ENCODE measurements around the gene POLR2A. TPM values are rescaled to one million over a fixed set of nuclear protein-coding genes. Genes with fewer than 3 reads are reported as not detected.

The POLR2A gene
- polyA plus RNA-seq, 3 donors, result 12.1 to 27.9 (median 25.4) TPM

GRCh38 chr17:7439462-7440112 lies 44.6 kb upstream of the POLR2A start, which contains the start of gene FGF11:
Gene FGF11 (plus strand): TSS chr17:7439512. CDS start chr17:7439621, 109 bp downstream.
- Mint-ChIP-seq H3K4me1 (peaks cover 51% of the 10 kb centered on the region), H3K9me3 (peaks cover 0 to 17% (median 8%) of the 10 kb centered on the region in 7 donors), H3K4me3 (peak within 1 kb of the TSS; percentile 69 to 91), H3K27ac (peak within 1 kb of the TSS in 2 of 7 donors; percentile 40 to 59), H3K36me3 (peaks cover 10 to 17% of the 10 kb centered on the region in 2 donors), H3K27me3 (ENCODE audit: low read depth in 3 of 3) (peaks cover 51 to 73% (median 64%) of the 10 kb centered on the region in 3 donors)
- no peak for DNase-seq
- Histone ChIP-seq H2AFZ (ENCODE audit: insufficient read depth, low read depth, low read length, poor library complexity, severe bottlenecking) (peak within 1 kb of the TSS; percentile 75), H3K4me2 (replicated peaks; ENCODE audit: extremely low read depth, low read length, poor library complexity, severe bottlenecking) (peak within 1 kb of the TSS; percentile 99), H3K4me3 (replicated peaks in 1 of 3; ENCODE audit: low read depth in 2 of 3, low read length in 3 of 3) (peak within 1 kb of the TSS in 2 of 3 experiments; percentile 32 to 95), H3K4me1 (ENCODE audit: control insufficient read depth in 1 of 2, insufficient read depth in 2 of 2, low read length in 2 of 2) (peaks cover 52 to 58% of the 10 kb centered on the region in 2 donors), H3K27me3 (ENCODE audit: control insufficient read depth in 2 of 2, insufficient read depth in 2 of 2, low read length in 2 of 2) (peaks cover 29 to 60% of the 10 kb centered on the region in 2 donors), H3K9me3 (replicated peaks in 1 of 2; ENCODE audit: control insufficient read depth in 1 of 2, insufficient read depth in 1 of 2, low read length in 2 of 2) (peaks cover 0 to 18% of the 10 kb centered on the region in 2 donors), H3K79me2 (ENCODE audit: insufficient read depth, low read length) (peaks cover 8% of the 10 kb centered on the region), H4K20me1 (ENCODE audit: insufficient read depth, low read length) (peaks cover 29% of the 10 kb centered on the region), H3K27ac (ENCODE audit: low read depth in 1 of 2, low read length in 2 of 2) (no peak within 1 kb of the TSS), H3K9ac (ENCODE audit: insufficient read depth, low read length, poor library complexity, severe bottlenecking) (no peak within 1 kb of the TSS), H3K36me3 (replicated peaks in 1 of 2; ENCODE audit: control insufficient read depth in 1 of 2, insufficient read depth in 2 of 2, low read length in 2 of 2) (no peaks in the 10 kb centered on the region)
- WGBS (ENCODE audit: insufficient coverage), result 2% methylated on average over 46 of the region's 50 CpGs
- intact Hi-C loops (cut with micrococcal nuclease), result loop anchor here (1.0 to 10.0 kb wide), 5 partner anchors 46 to 245 kb away; partner anchors contain the start of genes SENP3 (in 2 of the 2), MPDU1 (in 1 of the 2), TP53 (in 1 of the 2) and WRAP53 (in 1 of the 2)
- TF ChIP-seq CTCF (IDR thresholded peaks at IDR 0.05), result no peak

- peaks cover 8% of the 10 kb centered on the region for H3K79me2 ChIP-seq (ENCODE audit: insufficient read depth, low read length)
- DNase-seq, result peak; percentile 26 to 51 (median 31)
- 1% methylated on average over 33 of the region's 46 CpGs for WGBS (ENCODE audit: insufficient coverage)
- H3K4me3 ChIP-seq (replicated peaks in 1 of 3; ENCODE audit: low read depth in 2 of 3, low read length in 3 of 3), result peak overlapping the region in 1 of 3 experiments; percentile 52
- H3K36me3 ChIP-seq (replicated peaks in 1 of 2; ENCODE audit: control insufficient read depth in 1 of 2, insufficient read depth in 2 of 2, low read length in 2 of 2), result no peaks in the 10 kb centered on the region
- no peak for TF ChIP-seq CTCF (IDR thresholded peaks at IDR 0.05)
- H3K4me3 Mint-ChIP-seq, result peak overlapping the region; percentile 66 to 84
- H3K27ac Mint-ChIP-seq, result peak overlapping the region in 1 of 7 donors; percentile 40
- H3K9me3 ChIP-seq (replicated peaks in 1 of 2; ENCODE audit: control insufficient read depth in 1 of 2, insufficient read depth in 1 of 2, low read length in 2 of 2), result peaks cover 0 to 18% of the 10 kb centered on the region in 2 donors
- peaks cover 53 to 63% of the 10 kb centered on the region in 2 donors for H3K4me1 ChIP-seq (ENCODE audit: control insufficient read depth in 1 of 2, insufficient read depth in 2 of 2, low read length in 2 of 2)
- H3K9ac ChIP-seq (ENCODE audit: insufficient read depth, low read length, poor library complexity, severe bottlenecking), result no peak overlapping the region
- H3K27me3 Mint-ChIP-seq (ENCODE audit: low read depth in 3 of 3), result peaks cover 58 to 79% (median 70%) of the 10 kb centered on the region in 3 donors
- peak overlapping the region; percentile 61 for H3K4me2 ChIP-seq (replicated peaks; ENCODE audit: extremely low read depth, low read length, poor library complexity, severe bottlenecking)
- H3K4me1 Mint-ChIP-seq, result peaks cover 52% of the 10 kb centered on the region
- peaks cover 29% of the 10 kb centered on the region for H4K20me1 ChIP-seq (ENCODE audit: insufficient read depth, low read length)
- H3K27ac ChIP-seq (ENCODE audit: low read depth in 1 of 2, low read length in 2 of 2), result no peak overlapping the region
- peaks cover 0 to 17% (median 9%) of the 10 kb centered on the region in 7 donors for H3K9me3 Mint-ChIP-seq
- peaks cover 29 to 67% of the 10 kb centered on the region in 2 donors for H3K27me3 ChIP-seq (ENCODE audit: control insufficient read depth in 2 of 2, insufficient read depth in 2 of 2, low read length in 2 of 2)
- intact Hi-C loops (cut with micrococcal nuclease), result no loop called here
- H3K36me3 Mint-ChIP-seq, result peaks cover 10 to 17% of the 10 kb centered on the region in 2 donors
- no peak overlapping the region for H2AFZ ChIP-seq (ENCODE audit: insufficient read depth, low read depth, low read length, poor library complexity, severe bottlenecking)
Observed at GRCh38 chr17:7440113-7440833, 43.9 kb upstream of the POLR2A start.

All from CD14-positive monocyte (primary cell).